GM12864 (cell line): Measurements from ENCODE around the gene DZIP1L.

ENCODE experiments used
- DNase-seq: peaks from one replicate; pipeline ENCODE4 v3.0.0-alpha.2; 2011; ENCODE audit warnings: low read depth
- H3K4me3 ChIP-seq: 2 replicates; pipeline ENCODE4 v1.5.1; 2011; ENCODE audit warnings: mild to moderate bottlenecking, low read depth, low read length, control low read depth
- CTCF ChIP-seq: IDR thresholded peaks from 2 replicates; pipeline ENCODE4 v1.5.1; 2011; ENCODE audit warnings: low read depth, mild to moderate bottlenecking, moderate library complexity, low read length, control low read depth, inconsistent platforms; ENCODE audit errors: missing control alignments

Gene DZIP1L

GRCh38 chr3:138049157-138049919 is 66.1 kb downstream of the DZIP1L start:
- H3K4me3 ChIP-seq = no peak overlapping the region
- TF ChIP-seq CTCF = peak; percentile 6
- DNase-seq = no peak

- DNase-seq = no peak
- TF ChIP-seq CTCF = no peak
- no peak overlapping the region for H3K4me3 ChIP-seq
These were observed 67.7 kb downstream of the DZIP1L start for GRCh38 chr3:138047596-138048158.

GRCh38 chr3:138046955-138047354 is 68.5 kb downstream of the DZIP1L start:
- no peak for DNase-seq
- H3K4me3 ChIP-seq = no peak overlapping the region
- no peak for TF ChIP-seq CTCF

GRCh38 chr3:138046085-138046484 is 69.3 kb downstream of the DZIP1L start:
- no peak overlapping the region for H3K4me3 ChIP-seq
- no peak for DNase-seq
- no peak for TF ChIP-seq CTCF

DNA sequence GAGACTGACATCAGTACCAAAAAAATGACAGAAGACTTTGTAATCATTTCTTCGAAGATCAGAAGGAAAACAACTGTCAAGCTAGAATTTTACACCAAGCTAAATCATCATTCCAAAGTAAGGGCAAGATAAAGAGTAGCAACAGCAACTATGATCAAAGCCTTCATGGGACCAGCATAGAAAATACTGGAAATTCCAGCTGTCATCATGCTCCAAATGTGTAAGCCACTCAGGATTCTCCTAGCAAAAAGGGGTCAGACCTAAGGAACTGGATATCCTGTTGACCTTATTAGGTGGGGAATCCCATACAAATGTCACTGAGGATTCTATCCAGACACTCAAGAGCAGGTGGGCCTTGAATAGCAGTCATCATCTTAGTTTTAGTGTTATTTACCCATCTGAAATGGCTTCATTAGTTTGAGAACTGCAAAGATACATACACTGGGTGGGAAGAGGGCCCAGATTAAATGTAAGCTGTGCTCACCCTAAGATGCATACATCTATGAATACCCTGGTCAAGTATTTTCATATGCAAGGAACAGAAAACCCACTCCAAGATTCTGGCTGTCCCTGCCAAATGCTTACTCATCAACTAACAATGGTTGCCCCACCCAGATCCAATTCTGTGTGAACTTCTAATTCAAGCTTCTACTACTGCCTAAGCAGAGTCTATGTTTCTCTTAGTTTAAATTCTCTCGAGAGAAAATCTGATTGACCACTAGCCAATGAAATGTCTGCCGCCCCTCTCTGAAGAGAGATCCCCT is 72.0 kb downstream of the DZIP1L start:
- H3K4me3 ChIP-seq = no peak overlapping the region
- no peak for DNase-seq
- TF ChIP-seq CTCF = no peak

DNA sequence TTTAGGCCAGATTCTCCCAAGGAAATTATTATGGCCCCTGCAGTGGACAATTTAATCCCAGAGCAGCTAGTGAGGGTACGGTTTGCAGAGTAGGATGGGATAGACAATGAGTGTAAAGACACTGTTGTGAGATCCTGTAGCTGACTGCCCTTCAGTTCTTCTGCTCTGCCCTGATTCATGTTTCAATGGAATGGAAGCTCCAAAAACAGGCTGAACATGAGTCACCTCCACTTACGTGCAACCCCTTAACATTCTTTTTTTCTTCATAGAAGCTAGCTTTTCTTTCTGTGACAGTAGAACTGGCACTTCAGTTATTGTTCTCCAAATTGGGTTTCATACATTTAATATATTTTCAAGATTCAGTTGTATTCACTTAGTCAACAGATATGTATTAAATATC is 73.4 kb downstream of the DZIP1L start:
- H3K4me3 ChIP-seq = no peak overlapping the region
- DNase-seq = no peak
- TF ChIP-seq CTCF = no peak
